ENCODE data around the gene NUP205.

NUP205 gene

DNA sequence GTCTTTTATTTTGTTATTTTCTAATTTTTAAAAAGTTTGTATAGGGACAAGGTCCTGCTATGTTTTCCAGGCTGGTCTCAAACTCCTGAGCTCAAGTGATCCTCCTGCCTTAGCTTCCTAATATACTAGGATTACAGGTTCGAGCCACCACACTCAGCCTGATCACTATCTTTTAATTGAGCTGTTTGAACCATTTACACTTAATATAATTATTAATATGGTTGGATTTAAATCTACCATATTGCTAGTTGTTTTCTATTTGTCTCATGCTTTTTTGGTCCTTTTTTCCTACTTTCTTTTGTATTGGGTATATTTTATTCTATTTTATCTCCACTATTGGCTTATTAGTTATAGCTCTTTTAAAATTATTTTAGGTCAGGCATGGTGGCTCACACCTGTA is 34.6 kb upstream of the NUP205 start:
- TF ChIP-seq CTCF (IDR thresholded peaks at IDR 0.05): no peak
- Histone ChIP-seq H3K4me3 (no peak overlapping the region), H3K27ac (no peak overlapping the region)
- DNase-seq (ENCODE audit: low spot score): no peak

- TF ChIP-seq CTCF (IDR thresholded peaks at IDR 0.05): no peak
- Histone ChIP-seq H3K27ac (no peak overlapping the region), H3K4me3 (no peak overlapping the region)
- DNase-seq (ENCODE audit: low spot score): no peak
These were observed 32.3 kb upstream of the NUP205 start for GRCh38 chr7:135525426-135525825.

DNA sequence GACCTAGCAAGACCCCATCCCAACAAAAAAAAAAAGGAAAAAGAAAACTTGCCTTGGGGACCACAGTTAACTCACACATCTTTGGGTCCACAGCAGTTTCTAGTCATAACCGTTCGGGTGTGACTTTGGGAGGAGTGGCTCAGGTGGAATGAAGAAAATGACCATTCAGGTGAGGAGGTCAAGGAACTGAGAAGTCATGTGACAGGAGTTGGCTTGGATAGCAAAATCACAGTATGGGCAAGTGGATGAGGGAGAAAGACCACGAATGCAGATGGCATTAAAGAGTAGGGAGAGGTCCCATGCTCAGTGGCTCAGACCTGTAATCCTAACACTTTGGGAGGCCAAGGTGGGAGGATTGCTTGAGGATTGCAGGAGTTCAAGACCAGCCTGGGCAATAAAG is 30.7 kb upstream of the NUP205 start:
- Histone ChIP-seq H3K4me3 (no peak overlapping the region), H3K27ac (no peak overlapping the region)
- no peak for DNase-seq (ENCODE audit: low spot score)
- no peak for TF ChIP-seq CTCF (IDR thresholded peaks at IDR 0.05)

DNA sequence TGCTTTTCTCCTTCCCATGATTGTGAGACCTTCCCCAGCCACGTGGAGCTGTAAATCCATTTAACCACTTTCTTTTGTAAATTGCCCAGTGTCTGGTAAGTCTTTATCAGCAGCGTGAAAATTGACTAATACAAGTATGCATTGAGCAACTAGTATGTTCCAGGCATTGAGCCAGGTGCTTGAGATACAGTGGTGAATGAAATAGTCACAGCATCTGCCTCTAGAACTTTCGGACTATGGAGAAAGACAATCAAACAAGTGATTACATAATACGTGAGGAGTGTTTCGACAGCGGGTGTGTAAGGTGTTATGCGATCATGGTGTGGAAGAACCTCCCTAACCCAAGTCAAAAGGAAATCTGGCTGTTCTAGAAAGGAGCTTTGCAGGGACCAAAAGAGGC is 21.6 kb upstream of the NUP205 start:
- DNase-seq (ENCODE audit: low spot score): no peak
- Histone ChIP-seq H3K4me3 (no peak overlapping the region), H3K27ac (no peak overlapping the region)
- TF ChIP-seq CTCF (IDR thresholded peaks at IDR 0.05): no peak

DNA sequence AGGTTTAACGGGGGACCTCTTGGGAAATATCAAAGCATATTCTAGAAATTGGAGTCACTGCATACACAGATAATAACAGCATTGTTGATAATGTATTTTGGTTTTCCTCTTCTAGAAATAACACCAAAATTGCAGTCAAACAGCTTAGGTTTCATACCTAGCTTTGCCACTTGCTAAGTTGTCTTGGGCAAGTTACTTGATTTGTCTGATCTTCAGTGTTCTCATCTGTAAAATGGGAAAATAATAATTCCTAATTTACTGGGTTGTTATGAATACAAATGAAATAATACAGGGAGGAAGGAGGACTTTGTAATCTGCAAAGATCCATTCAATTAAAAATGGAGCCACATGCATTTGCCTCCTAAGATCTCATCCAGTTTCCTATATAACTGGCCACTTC is 20.3 kb upstream of the NUP205 start:
- H3K27ac ChIP-seq: no peak overlapping the region
- no peak for DNase-seq (ENCODE audit: low spot score)
- TF ChIP-seq CTCF (IDR thresholded peaks at IDR 0.05): no peak

GRCh38 chr7:135537905-135538304 is 19.8 kb upstream of the NUP205 start:
- DNase-seq (ENCODE audit: low spot score): no peak

More for the DNA sequence above, 20.3 kb upstream of the NUP205 start:
- no peak overlapping the region for H3K4me3 ChIP-seq

DNA sequence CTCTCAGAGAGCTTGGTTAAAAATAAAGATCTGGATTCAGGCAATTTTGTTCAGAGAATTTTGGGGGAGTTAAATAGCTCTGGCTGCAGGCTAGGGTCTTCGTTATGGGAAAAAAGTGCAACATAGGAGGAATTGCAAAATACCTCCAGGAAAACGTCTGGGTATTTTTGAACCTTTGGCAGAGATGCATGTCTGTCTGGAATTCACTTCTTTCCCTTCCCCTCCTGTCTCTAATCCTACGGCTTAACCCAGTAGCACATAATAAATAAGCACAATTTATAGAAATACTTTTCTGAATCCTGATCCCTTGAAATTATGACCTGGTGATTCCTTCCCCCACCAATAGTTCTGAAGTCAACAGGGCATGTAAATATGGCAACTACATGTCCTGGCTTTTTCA is 19.3 kb upstream of the NUP205 start:
- DNase-seq (ENCODE audit: low spot score): no peak
- no peak for TF ChIP-seq CTCF (IDR thresholded peaks at IDR 0.05)
- no peak overlapping the region for H3K4me3 ChIP-seq
- H3K27ac ChIP-seq: no peak overlapping the region

More at GRCh38 chr7:135537905-135538304, 19.8 kb upstream of the NUP205 start:
- no peak overlapping the region for H3K27ac ChIP-seq
- TF ChIP-seq CTCF (IDR thresholded peaks at IDR 0.05): no peak
- H3K4me3 ChIP-seq: no peak overlapping the region

All from coronary artery (tissue), 2 donors.